Breast epithelium (tissue), 3 donors: ENCODE measurements around the gene CYTH4.

Experiments
- POLR2A ChIP-seq: fragments of 450-650 bp; IDR thresholded peaks from one replicate; pipeline ENCODE4 v1.6.1; 2016; ENCODE audit warnings: antibody characterized with exemption, mild to moderate bottlenecking, moderate library complexity
- POLR2AphosphoS5 ChIP-seq, 3 donors: sonication (generic); formaldehyde crosslinking; IDR thresholded peaks; one replicate each; pipeline ENCODE4 v1.6.1; 2017; ENCODE audit warnings: antibody characterized with exemption in 3 of 3
- TF ChIP-seq, protein P1 (sequence below), 3 donors: fragments of 450-650 bp; IDR thresholded peaks; one replicate each; pipeline ENCODE4 v1.5.1; 2016 to 2017; ENCODE audit warnings: antibody characterized with exemption in 3 of 3, mild to moderate bottlenecking in 3 of 3, moderate library complexity in 3 of 3

- TF ChIP-seq, protein P1, sequence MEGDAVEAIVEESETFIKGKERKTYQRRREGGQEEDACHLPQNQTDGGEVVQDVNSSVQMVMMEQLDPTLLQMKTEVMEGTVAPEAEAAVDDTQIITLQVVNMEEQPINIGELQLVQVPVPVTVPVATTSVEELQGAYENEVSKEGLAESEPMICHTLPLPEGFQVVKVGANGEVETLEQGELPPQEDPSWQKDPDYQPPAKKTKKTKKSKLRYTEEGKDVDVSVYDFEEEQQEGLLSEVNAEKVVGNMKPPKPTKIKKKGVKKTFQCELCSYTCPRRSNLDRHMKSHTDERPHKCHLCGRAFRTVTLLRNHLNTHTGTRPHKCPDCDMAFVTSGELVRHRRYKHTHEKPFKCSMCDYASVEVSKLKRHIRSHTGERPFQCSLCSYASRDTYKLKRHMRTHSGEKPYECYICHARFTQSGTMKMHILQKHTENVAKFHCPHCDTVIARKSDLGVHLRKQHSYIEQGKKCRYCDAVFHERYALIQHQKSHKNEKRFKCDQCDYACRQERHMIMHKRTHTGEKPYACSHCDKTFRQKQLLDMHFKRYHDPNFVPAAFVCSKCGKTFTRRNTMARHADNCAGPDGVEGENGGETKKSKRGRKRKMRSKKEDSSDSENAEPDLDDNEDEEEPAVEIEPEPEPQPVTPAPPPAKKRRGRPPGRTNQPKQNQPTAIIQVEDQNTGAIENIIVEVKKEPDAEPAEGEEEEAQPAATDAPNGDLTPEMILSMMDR (IDR thresholded peaks at IDR 0.05), result no peak
- TF ChIP-seq POLR2A (no peak), POLR2AphosphoS5 (IDR thresholded peaks at IDR 0.05) (no peak)
Observed at GRCh38 chr22:37277384-37277783, 4.9 kb upstream of the CYTH4 start.
